Measurements from ENCODE around the gene CD93. TPM values are rescaled to one million over a fixed set of nuclear protein-coding genes. Genes with fewer than 3 reads are reported as not detected.

Gene CD93
- total RNA-seq, 1 experiment from 2014 or later = not detected

DNA sequence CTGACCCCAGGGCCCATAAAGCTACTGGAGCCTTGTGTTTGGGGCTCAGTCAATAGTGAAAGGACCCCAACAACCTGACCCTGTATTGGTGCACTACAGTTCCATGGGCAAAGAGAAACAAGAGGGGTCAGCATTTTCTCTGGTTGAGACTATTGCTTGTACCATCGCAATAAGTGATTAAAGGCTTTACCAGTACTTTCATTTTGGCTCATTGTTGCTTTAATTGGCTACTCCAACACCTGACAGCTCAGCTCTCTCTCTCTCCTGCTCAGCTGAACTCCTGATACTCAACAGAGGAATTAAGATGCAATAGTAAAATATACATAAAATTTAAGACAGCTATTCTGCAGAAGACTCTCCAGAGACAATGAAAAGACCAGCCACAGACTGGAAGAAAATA, 17.8 kb downstream of the CD93 start:
- Mint-ChIP-seq H3K36me3 (ENCODE audit: insufficient read depth, unreplicated experiment) (no peaks in the 10 kb centered on the region), H3K9me3 (ENCODE audit: unreplicated experiment) (no peaks in the 10 kb centered on the region), H3K4me1 (ENCODE audit: low read depth, unreplicated experiment) (peaks cover 25% of the 10 kb centered on the region), H3K4me3 (ENCODE audit: unreplicated experiment) (no peak overlapping the region), H3K27ac (ENCODE audit: unreplicated experiment) (no peak overlapping the region), H3K27me3 (ENCODE audit: insufficient read depth, unreplicated experiment) (no peaks in the 10 kb centered on the region)
- peaks cover 34% of the 10 kb centered on the region for H3K4me1 ChIP-seq
- no peaks in the 10 kb centered on the region for H3K9me3 ChIP-seq
- intact Hi-C loops (cut with micrococcal nuclease; ENCODE audit: unreplicated experiment) = loop anchor here (10.0 kb wide), 1 partner anchor 253 kb away; no protein-coding TSS in a partner anchor
- TF ChIP-seq CTCF (IDR thresholded peaks at IDR 0.05; ENCODE audit: insufficient read depth in 1 of 2, low read depth in 1 of 2, low read length in 1 of 2, severe bottlenecking in 1 of 2, unreplicated experiment in 1 of 2) = no peak
- BruUV-seq (replicated peaks) = no TSS peak
- ChIA-PET CTCF (no interaction called here), POLR2A (no interaction called here)
- no peaks in the 10 kb centered on the region for H3K36me3 ChIP-seq (ENCODE audit: control insufficient read depth, insufficient read depth, low read length)
- no peaks in the 10 kb centered on the region for H3K27me3 ChIP-seq (replicated peaks; ENCODE audit: control insufficient read depth, insufficient read depth, low read length)
- H3K4me3 ChIP-seq (ENCODE audit: low read depth, low read length) = no peak overlapping the region
- no peak for DNase-seq

DNA sequence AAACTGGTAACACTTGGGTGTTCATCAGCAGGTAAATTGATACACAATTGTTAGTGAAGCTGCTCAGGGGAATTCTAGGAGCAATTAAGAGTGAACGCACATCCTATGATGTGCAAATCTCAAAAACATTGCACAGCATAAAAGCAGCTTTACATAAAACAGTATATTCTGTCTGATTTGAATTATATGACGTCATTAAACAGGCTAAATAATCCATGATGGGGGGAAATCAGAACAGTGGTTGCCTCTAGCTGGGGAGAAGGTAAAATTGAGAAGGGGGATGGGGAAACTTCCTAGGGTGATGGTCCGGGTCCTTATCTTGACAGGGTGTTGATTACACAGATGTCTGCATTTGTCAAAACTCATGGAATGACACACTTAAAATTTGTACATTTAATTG, 19.4 kb downstream of the CD93 start:
- H3K36me3 ChIP-seq (ENCODE audit: control insufficient read depth, insufficient read depth, low read length) = no peaks in the 10 kb centered on the region
- H3K27ac Mint-ChIP-seq (ENCODE audit: unreplicated experiment) = peak overlapping the region; percentile 26
- no peak for DNase-seq
- no TSS peak for BruUV-seq (replicated peaks)
- POLR2A ChIA-PET = no interaction called here
- no peak overlapping the region for H3K4me3 ChIP-seq (ENCODE audit: low read depth, low read length)
- no peaks in the 10 kb centered on the region for H3K9me3 ChIP-seq
- intact Hi-C loops (cut with micrococcal nuclease; ENCODE audit: unreplicated experiment) = loop anchor here (1.0 to 10.0 kb wide), 2 partner anchors 42 to 252 kb away; no protein-coding TSS in a partner anchor
- no peaks in the 10 kb centered on the region for H3K27me3 Mint-ChIP-seq (ENCODE audit: insufficient read depth, unreplicated experiment)
- TF ChIP-seq CTCF (IDR thresholded peaks at IDR 0.05; ENCODE audit: insufficient read depth in 1 of 2, low read depth in 1 of 2, low read length in 1 of 2, severe bottlenecking in 1 of 2, unreplicated experiment in 1 of 2) = no peak
- CTCF ChIA-PET = interaction anchor here (1.3 kb wide), 2 partner anchors 166 to 375 kb away, joined by 8 read pairs; no protein-coding TSS in a partner anchor
- no peaks in the 10 kb centered on the region for H3K9me3 Mint-ChIP-seq (ENCODE audit: unreplicated experiment)
- H3K4me3 Mint-ChIP-seq (ENCODE audit: unreplicated experiment) = no peak overlapping the region
- no peaks in the 10 kb centered on the region for H3K36me3 Mint-ChIP-seq (ENCODE audit: insufficient read depth, unreplicated experiment)
- H3K27me3 ChIP-seq (replicated peaks; ENCODE audit: control insufficient read depth, insufficient read depth, low read length) = no peaks in the 10 kb centered on the region
- H3K4me1 Mint-ChIP-seq (ENCODE audit: low read depth, unreplicated experiment) = peaks cover 25% of the 10 kb centered on the region
- peaks cover 42% of the 10 kb centered on the region for H3K4me1 ChIP-seq

GRCh38 chr20:23065266-23066201, 20.6 kb downstream of the CD93 start:
- H3K27me3 ChIP-seq (replicated peaks; ENCODE audit: control insufficient read depth, insufficient read depth, low read length) = no peaks in the 10 kb centered on the region
- peaks cover 55% of the 10 kb centered on the region for H3K4me1 ChIP-seq
- TF ChIP-seq CTCF (IDR thresholded peaks at IDR 0.05; ENCODE audit: insufficient read depth in 1 of 2, low read depth in 1 of 2, low read length in 1 of 2, severe bottlenecking in 1 of 2, unreplicated experiment in 1 of 2) = no peak
- Mint-ChIP-seq H3K4me1 (ENCODE audit: low read depth, unreplicated experiment) (peaks cover 30% of the 10 kb centered on the region), H3K27me3 (ENCODE audit: insufficient read depth, unreplicated experiment) (no peaks in the 10 kb centered on the region), H3K4me3 (ENCODE audit: unreplicated experiment) (no peak overlapping the region), H3K27ac (ENCODE audit: unreplicated experiment) (peak overlapping the region; percentile 54), H3K36me3 (ENCODE audit: insufficient read depth, unreplicated experiment) (no peaks in the 10 kb centered on the region), H3K9me3 (ENCODE audit: unreplicated experiment) (no peaks in the 10 kb centered on the region)
- intact Hi-C loops (cut with micrococcal nuclease; ENCODE audit: unreplicated experiment) = loop anchor here (1.0 to 10.0 kb wide), 2 partner anchors 41 to 251 kb away; no protein-coding TSS in a partner anchor
- no TSS peak for BruUV-seq (replicated peaks)
- H3K9me3 ChIP-seq = no peaks in the 10 kb centered on the region
- no peak overlapping the region for H3K4me3 ChIP-seq (ENCODE audit: low read depth, low read length)
- peak; percentile 64 to 76 for DNase-seq
- H3K36me3 ChIP-seq (ENCODE audit: control insufficient read depth, insufficient read depth, low read length) = no peaks in the 10 kb centered on the region
- ChIA-PET CTCF (interaction anchor here (0.5 to 1.3 kb wide), 7 partner anchors 15 to 730 kb away, joined by 3 to 8 read pairs (median 5); no protein-coding TSS in a partner anchor), POLR2A (interaction anchor here (0.6 to 1.1 kb wide), 2 partner anchors 15 to 147 kb away, joined by 3 read pairs; no protein-coding TSS in a partner anchor)

All from Caco-2 (cell line).